Dedifferentiated amniotic fluid mesenchymal stem cell (primary cell): ENCODE data around the gene FANCD2OS.
"Not testable (repeated sequence)": the region's sequence is repeated elsewhere in the genome, so short reads cannot be mapped to it uniquely, and the experiment has no call there.

Source experiments
- DNase-seq: peaks from one replicate; pipeline ENCODE4 v3.0.0-alpha.2; 2016; ENCODE audit errors: extremely low spot score

The FANCD2OS gene, protein sequence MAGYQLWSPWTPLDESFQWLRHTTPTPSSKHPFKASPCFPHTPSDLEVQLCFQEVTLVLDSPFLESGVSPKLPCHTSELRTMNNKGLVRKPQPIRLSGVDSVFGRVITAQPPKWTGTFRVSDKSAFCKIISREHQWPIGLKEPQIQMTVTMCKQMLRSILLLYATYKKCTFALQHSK

DNA sequence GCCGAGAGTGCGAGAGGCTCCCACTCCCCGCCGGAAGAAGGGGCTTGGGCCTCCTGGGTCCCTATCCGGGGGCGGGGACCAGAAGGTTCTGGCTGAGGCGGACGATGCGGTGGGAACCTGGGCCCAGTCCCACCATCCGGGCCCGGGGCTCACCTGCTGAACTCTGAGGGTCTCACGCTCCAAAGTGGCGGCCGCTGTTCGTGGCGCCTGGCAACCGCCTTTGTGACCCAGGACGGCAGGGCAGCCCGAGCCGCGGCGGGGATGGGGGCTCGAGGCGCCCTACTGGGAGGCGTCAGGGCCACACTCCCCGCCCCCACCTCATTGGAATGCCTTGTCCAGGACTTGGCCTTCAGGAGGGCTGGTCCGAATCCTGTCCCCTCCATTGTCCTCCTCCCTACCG, at the start of gene FANCD2OS:
FANCD2OS (minus strand) TSS at position 165 of the 400 bp plus-strand sequence. CDS start 3,481 bp downstream, outside the sequence.
- DNase-seq: no peak

DNA sequence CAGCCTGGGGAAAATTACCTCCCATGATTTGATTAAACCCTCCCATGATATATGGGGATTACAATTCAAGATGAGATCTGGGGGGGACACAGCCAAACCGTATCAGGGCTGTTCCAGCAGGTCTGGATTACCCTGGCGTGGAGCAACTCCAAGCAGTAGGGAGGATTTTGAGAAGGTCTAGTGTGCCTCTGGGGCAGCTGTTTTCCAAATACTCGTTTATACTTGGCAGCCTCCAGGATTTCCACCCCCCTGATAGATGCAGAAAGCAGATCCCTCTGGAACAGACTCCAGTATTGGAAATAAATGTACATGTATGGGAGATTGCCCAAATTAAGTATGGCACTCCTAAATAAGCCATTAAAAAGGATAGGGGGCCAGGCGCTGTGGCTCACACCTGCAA, 49.0 kb upstream of the FANCD2OS start:
- no peak for DNase-seq

DNA sequence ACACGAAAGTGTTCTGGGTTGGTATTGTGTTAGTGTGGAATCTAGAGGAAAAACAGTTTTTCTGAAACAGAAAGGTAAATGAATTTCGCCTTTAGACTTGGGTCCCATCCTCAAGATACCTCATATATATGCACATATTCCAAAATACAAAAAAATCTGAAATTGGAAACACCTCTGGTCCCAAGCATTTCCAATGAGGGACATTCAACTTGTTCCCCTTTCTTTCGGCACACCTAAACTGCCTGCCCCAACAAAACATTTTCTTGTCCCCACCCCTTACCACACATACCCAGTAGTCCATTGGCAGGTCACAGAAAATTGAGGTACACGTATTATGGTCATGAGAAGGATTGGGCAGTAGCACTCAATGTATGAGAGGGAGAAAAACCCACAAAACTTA, 47.6 kb upstream of the FANCD2OS start:
- no peak for DNase-seq

DNA sequence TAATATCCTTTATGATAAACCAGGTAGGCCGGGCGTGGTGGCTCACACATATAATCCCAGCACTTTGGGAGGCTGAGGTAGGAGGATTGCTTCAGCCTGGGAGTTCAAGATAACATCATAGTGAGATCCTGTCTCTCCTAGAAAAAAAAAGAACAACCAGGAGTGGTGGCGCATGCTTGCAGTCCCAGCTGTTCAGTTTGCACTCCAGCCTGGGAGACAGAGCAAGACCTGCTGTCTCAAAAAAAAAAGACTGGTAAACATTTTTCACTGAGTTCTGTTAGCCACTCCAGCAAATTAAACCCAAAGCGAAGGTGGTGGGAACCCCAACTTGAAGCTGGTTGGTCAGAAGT, 47.0 kb upstream of the FANCD2OS start:
- no peak for DNase-seq

- no peak for DNase-seq
These were observed 46.5 kb upstream of the FANCD2OS start for GRCh38 chr3:10154335-10155122.

- DNase-seq: no peak
These were observed 42.9 kb upstream of the FANCD2OS start for GRCh38 chr3:10150987-10151386.

DNA sequence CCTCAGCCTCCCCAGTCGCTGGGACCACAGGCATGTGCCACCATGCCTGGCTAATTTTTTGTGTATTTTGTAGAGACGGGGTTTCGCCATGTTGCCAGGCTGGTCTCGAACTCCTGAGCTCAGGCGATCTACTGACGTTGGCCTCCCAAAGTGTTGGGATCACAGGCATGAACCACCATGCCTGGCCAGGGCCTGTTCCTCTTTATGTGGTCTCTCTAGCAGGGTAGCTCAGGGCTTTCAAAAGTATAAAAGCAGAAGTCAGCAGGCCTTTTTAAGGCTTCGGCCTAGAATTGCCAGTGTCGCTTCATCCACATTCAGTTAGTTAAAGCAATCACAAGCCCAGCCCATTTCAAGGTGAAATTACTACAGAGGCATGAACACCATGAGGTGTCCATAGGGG, 41.2 kb upstream of the FANCD2OS start:
- no peak for DNase-seq

- no peak for DNase-seq
These were observed 37.6 kb upstream of the FANCD2OS start for GRCh38 chr3:10145685-10146084.

DNA sequence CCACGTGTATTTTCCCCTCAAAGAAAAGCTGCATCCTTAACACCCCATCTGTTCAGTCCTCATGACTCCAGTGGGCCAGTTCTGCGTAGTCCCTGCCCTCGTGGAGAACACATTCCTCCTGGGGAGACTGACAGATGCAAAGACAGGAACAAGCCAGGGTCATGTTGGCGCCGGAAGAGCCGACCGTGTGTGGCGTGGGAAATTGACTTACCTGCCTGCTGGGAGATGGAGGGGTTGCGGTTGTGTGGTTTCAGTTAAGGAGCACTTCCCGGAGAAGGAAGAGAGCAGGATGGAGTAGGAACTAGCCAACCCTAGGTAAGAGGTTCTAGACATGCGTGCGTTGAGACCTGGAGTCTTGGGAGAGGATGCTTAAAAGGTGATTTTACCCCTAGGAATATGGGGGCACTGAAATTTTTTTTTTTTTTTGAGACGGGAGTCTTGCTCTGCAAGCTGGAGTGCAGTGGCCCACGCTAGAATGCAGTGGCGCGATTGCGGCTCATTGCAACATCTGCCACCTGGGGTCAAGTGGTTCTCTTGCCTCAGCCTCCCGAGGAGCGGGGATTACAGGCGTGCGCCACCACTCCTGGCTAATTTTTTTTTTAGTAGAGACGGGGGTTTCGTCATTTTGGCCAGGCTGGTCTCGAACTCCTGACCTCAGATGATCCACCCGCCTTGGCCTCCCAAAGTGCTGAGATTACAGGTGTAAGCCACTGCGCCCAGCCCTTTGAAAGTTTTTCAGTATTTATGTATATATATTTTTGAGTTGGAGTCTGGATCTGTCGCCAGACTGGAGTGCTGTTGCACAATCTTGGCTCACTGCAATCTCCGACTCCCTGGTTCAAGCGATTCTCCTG, 34.9 kb upstream of the FANCD2OS start:
- no peak for DNase-seq

DNA sequence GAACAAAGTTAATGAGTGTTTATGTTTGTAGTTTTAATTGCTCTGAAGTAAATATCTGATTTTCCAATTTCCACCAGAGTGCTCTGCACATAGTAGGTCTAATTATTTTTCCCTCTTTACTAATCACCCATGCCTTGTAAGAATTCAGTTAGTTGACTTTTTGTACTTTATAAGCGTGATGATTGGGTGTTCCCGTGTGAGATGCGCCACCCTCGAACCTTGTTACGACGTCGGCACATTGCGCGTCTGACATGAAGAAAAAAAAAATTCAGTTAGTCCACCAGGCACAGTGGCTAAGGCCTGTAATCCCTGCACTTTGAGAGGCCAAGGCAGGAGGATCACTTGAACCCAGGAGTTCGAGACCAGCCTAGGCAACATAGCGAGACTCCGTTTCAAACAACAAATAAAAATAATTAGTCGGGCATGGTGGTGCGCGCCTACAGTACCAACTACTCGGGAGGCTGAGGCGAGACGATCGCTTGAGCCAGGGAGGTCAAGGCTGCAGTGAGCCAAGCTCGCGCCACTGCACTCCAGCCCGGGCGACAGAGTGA, 33.0 kb upstream of the FANCD2OS start:
- DNase-seq: no peak

GRCh38 chr3:10137178-10137577, 29.1 kb upstream of the FANCD2OS start:
- DNase-seq: no peak

GRCh38 chr3:10136426-10137005, 28.5 kb upstream of the FANCD2OS start:
- no peak for DNase-seq

DNA sequence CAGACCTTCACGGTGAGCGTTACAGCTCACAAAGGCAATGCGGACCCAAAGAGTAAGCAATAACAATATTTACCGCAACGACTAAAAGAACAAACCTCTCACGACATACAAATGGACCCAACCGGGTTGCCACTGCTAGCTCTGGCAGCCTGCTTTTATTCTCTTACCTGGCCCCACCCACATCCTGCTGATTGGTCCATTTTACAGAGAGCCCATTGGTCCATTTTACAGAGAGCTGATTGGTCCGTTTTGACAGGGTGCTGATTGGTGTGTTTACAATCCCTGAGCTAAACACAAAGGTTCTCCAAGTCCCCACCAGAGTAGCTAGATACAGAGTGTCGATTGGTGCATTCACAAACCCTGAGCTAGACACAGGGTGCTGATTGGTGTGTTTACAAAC, 27.8 kb upstream of the FANCD2OS start:
- not testable (repeated sequence) for DNase-seq

DNA sequence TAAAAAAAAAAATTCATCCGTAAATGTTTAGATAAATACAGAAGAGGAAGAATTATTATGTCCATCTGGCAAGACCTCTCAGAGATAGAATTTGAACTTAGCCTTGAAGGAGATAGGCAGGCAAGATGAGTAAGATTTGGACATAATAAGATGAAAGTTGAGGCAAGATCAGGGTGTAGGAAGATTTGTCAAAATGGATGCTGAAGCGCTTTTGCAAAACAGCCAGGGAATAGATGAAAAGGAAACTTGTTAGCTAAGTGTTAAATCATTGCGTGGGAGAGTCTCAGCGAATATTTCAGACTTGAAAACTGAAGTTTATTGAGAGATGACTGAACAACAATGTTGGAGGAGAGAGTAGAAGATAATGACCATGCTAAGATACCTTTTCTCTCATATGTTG, 14.7 kb upstream of the FANCD2OS start:
- no peak for DNase-seq

DNA sequence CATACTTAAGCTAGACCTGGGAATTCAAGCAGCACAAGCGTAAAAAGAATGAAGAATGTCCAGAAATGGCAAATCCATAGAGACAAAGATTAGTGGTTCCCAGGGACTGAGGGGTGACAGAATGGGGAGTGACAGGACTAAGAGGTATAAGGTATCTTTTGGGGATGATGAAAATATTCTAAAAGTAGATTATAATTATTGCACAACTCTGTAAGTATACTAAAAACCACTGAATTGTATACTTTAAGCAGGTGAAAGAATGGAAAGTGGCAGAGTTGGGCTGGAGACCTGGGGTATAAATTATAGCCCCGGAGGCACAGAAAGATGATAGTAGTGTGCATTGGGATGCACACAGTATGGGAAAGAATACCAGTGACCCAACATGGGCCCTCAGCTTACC, 13.0 kb upstream of the FANCD2OS start:
- no peak for DNase-seq

GRCh38 chr3:10119376-10119775, 11.3 kb upstream of the FANCD2OS start:
- DNase-seq: no peak

DNA sequence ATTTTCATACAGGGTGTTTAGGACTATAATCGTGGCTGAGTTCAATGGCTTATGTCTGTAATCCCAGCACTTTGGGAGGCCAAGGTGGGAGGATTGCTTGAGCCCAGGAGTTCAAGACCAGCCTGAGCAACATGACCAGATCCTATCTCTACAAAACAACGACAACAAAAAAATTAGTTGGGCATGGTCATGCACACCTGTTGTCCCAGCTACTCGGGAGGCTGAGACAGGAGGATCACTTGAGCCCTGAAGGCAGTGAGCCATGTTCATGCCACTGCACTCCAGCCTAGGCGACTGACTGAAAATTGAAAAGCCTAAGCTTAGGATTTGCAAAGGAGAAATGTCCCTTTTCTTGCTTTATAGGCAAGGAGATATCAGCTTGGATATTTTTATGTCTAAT, 8.9 kb upstream of the FANCD2OS start:
- DNase-seq: no peak

- DNase-seq: peak; percentile 39
These were observed 8.0 kb upstream of the FANCD2OS start for GRCh38 chr3:10116138-10116460.

GRCh38 chr3:10115326-10116137, 7.5 kb upstream of the FANCD2OS start, which contains the start of gene BRK1:
TSS of gene BRK1 (plus strand) at chr3:10115675. CDS start at chr3:10115702, 27 bp downstream.
- peak; percentile 97 for DNase-seq

GRCh38 chr3:10106919-10107318, 1.1 kb downstream of the FANCD2OS start:
- DNase-seq: no peak

- no peak for DNase-seq
These were observed 9.0 kb downstream of the FANCD2OS start for GRCh38 chr3:10099041-10099440.
